SW480 (cell line): ENCODE data around the gene CALHM5.

Experiments
- DNase-seq: peaks from one replicate; pipeline ENCODE4 v3.0.0-alpha.2; 2016; ENCODE audit warnings: low spot score

Gene CALHM5

GRCh38 chr6:116508527-116508926 is 2.9 kb upstream of the CALHM5 start:
- no peak for DNase-seq

DNA sequence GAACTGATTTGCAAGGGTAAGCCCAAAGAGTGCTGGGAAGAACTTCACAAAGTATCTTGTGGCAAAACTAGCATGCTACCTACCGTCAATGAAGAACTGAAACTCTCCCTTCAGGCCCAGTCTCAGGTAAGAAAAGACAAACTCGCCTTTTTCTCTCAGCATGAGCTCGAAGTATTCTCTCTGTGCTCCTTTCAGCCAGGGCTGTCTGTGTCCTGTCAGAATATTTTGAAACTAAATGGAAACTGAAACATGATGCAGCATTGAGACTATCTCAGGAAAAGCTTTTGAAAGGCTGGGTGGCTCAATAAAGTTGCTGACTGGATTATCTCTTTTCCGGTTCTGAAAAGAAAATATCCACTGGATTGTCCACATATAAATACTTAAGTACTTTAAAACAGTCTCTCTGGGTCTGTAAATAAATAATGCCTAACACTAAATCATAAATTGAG is 696 bp downstream of the CALHM5 start:
- DNase-seq, result no peak

- DNase-seq, result no peak
These were observed 1.3 kb downstream of the CALHM5 start for GRCh38 chr6:116512734-116513133.

- DNase-seq, result no peak
These were observed 1.9 kb downstream of the CALHM5 start for GRCh38 chr6:116513224-116513875.

DNA sequence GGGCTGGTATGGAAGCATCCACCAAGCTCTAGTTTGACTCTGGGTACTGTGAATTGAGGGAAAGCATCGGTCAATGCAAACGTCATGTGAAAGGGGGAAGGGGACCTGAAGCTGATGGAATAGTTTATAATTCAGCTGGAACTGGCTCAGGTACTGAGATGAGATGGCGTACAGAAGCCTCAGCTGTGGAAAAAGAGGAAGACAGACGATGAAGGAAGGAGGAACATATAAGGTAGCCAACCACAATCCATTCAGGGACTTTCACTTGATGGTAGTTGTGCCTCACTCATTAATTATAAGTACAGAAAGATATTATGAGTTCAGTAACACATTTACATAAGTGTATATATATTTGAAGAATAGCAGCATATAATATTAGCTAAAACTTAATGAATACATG is 2.7 kb downstream of the CALHM5 start:
- DNase-seq, result no peak

DNA sequence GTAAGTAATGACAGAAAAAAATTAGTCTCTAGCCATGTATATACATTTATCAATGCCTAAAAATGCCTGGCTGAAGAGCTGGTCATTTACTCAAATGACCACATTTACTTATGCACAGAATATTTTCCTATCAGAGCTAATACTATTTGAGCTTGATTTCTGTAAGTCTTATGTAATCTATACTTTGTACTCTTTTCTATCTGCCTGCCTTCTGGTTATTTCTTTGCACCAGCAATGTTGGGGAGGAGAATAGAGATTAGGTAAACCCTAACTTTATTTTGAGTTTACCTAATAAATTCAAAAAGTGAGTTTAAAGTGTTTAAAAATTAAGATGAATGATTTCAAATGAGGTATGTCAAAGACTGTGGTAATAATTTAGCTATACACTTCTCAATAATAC is 3.7 kb downstream of the CALHM5 start:
- no peak for DNase-seq

DNA sequence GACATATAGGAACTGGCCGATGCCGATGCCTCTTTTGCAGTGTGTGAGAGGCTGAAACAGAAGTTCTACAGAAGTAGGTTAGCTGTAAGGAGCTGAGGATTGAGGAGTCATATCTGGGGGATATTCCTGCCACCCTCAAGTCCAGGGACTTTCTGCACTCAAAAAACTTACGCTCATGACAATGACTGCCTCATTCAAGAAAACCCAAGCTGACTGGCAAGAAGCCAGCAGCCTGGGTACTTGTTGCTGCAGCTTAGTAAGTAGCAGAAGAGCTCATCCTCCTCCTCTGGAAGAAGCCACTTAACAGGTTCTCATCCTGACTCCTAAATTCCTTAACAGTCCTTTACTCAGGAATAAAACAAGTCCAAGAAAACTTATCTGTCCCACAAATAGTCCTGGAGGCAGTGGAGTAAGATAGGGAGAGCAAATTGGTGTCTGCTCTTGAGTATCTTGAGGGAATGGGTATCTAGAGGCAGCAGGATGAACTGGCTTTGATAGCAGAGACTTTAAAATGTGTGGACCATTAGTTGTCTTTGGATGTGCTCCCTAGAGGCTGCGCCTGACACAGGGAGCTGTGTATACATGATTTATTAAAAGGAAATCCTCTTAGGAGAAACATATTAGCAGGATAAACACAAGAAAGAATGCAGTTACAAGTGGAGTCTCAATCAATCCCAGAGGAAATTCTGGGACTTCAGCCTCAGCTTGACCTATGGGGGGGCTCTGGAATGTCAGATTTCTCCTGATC is 7.4 kb downstream of the CALHM5 start:
- DNase-seq, result no peak

DNA sequence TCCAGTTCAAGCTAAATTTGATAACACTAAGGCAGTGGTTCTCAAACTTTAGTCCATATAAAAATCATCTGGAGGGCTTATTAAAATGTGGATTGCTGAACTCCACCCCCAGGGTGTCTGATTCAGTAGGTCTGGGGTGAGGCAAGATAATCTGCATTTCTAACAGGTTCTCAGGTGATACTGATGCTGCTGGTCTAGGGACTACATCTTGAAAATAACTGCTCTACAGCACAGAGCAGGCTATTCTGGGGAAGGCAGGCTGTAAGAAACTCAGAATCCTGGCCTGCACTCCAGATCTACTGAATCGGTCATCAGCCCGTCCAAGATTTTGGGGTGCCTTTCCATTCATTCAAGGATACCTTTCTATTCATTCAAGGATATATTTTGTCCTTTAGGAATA is 11.5 kb downstream of the CALHM5 start:
- DNase-seq, result no peak

DNA sequence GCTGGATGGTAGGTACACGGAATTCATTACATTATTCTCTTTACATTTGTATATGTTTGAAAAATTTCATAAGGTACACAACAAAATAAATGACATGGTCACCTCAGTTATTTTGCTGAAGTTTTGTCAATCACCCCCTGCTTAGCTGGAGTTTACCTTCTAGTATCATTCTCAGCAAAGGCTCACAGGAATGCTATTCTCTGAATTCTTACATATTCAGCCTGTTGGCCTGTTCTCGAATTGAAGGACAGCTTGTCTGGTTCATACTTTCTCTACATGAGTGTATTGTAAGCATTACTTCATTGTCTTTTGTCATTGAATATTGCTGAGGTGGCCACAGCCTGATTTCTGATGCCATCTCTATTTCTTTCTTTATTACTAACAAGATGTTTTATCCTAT is 12.8 kb downstream of the CALHM5 start:
- DNase-seq, result no peak

GRCh38 chr6:116528133-116528532 is 16.7 kb downstream of the CALHM5 start:
- DNase-seq, result no peak

- no peak for DNase-seq
These were observed 17.3 kb downstream of the CALHM5 start for GRCh38 chr6:116528780-116529179.

DNA sequence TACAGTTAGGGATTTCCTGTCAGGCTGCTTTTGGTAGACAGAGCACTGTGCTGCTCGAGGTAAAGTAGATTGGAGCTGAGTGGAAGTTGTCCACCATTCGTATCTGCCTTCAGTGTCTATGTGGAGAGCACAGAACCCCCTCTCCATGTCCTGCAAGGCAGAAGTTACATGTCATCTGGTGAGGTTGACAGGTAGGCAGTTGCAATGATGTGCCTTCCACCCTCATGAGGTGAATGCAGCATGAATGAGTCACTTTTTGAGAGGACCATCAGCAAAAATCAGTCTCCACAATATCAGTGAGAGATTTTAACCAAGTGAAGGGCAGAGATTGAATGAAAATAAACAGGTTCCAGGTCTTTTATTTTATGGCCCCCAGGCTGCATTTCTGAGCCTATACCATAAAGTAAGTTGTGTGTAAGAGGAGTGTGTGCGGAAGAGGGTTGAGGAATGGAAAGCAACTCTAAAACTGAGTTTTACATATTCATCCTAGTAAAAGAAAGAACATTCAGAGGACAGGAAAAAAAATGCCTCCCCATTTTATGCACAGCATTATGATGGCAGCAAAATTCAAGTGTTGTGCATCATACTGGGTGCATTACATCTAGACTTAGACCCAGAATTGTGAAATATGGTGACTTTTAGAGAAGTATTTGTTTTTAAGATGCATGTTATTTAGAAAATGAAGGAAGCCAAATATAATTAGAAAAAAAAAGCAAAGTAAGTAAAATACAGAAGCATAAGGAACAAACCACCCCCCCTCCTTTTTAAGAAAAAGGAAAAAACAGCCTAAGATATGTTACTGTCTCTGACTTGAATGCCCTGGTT is 18.2 kb downstream of the CALHM5 start:
- DNase-seq, result no peak

GRCh38 chr6:116530436-116530835 is 19.0 kb downstream of the CALHM5 start:
- DNase-seq, result no peak

DNA sequence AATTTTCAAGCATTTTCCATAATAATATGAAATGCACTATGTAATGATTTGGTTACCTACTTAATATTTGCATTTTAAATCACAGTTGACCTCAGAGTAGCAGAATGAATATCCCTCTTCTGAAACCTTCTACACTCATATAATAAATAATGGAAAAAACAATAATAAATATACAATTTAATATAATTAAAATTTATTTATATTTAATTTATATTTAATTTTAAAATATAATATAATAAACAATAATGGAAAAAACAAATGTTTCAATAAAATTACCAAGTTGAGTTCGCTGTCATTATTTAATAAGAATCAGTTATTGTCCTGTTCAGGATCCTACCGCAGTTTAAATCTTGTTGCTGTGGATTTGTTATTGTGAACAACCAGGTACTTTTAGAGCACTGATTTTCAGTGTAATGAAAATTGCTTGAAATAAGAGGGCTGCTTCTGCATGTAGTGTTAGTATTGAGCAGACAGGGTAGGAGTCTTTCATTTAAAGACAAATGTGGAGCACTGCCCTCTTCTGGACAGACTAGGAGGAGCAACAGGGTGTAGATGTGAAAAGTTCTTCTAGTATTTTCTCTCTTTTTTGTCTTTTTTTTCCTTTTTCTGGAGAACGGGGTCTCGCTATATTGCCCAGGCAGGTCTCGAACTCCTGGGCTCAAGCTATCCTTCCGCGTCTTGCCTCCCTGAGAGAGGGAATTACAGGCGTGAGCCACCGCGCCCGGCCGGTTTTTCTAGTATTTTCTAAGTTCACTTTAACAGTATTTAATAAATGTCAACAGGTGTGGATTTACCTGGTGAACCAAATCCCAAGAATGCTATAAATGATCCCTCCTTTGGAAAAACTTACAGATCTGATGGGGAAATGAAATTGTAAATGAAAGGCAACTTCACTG is 20.5 kb downstream of the CALHM5 start:
- DNase-seq, result peak; percentile 56

DNA sequence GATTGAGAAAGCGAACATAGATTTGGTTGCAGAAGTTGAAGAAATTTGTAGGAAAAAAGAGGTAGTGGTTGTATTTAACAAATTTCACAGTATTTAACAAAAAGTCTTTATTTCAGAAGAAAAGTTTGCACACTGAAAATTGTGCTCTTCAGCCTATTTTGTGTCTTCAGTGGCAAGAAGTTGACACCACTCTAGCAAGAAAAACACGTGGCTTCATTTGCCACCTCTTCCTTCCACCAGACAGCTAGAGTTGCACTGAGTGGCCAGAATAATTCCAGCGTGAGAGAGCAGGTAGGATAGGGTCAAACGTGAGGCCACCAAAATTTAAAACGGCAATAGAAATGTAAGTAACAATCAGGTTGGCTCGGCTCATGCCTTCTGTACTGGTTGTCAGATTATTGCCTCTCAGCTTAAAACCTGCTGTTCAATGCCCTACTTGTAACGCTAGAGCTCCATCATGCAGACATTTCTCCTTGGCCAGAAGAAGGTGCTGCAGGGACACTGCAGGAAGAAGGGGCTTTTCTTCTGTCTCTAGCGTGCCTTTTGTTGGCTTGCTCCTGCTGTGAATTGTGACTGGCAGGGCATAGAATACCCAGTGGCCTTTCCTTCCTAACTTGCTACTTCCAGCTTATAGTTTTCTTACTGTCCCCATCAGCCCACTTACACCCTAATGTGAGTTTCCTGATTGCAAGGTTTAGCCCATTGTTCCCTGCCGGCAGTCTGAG is 22.0 kb downstream of the CALHM5 start:
- DNase-seq, result no peak

- no peak for DNase-seq
These were observed 23.7 kb downstream of the CALHM5 start for GRCh38 chr6:116535109-116535508.

- DNase-seq, result peak; percentile 44
These were observed 24.8 kb downstream of the CALHM5 start for GRCh38 chr6:116536216-116536621.

- no peak for DNase-seq
These were observed 31.0 kb downstream of the CALHM5 start for GRCh38 chr6:116542426-116542825.

DNA sequence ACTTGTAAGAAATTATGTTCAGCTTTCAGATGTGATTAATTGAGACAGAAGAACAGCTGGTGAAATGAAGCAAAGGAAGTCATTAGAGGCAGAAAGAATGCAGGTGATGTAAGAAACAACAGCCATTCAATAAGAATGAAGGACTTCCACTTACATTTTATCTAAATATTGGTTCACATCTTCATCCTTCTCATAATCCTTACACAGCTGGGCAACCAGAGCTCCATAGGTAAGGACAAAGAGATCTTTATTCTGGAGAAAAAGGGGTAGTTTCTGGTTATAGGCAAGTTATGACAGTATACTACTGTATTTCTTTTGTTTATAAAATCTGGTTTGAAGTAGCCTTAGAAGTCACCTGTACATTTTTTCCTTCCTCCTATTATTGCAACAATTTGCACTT is 31.7 kb downstream of the CALHM5 start:
- no peak for DNase-seq

- DNase-seq, result no peak
These were observed 34.2 kb downstream of the CALHM5 start, which contains the start of gene TRAPPC3L for GRCh38 chr6:116545651-116546050. TRAPPC3L (minus strand) TSS chr6:116545684; CDS start chr6:116545514, 170 bp downstream.

DNA sequence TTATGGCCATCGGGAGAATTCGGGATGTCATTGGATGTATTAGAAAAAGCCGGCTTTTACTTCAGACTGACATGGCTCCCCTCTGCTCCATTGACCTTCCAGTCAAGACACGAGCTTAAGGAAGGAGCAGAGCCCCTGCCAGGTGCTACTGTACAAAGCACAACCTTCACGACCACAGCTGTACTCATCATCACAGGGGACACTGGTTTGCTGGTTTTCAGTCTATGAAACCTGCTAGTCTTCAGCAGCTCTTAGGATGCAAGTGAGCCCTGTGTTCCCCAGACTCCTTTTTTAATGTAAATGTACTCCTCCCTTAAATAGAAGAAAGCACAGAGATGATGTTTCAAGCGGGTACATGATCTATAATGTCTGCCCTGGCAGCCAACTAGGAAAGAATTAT is 35.9 kb downstream of the CALHM5 start:
- DNase-seq, result no peak
